Measurements from ENCODE around the gene S100A12.

GRCh38 chr1:153357853-153358690 lies 17.3 kb downstream of the S100A12 start, which contains the start of gene S100A9:
- TF ChIP-seq, protein P1, sequence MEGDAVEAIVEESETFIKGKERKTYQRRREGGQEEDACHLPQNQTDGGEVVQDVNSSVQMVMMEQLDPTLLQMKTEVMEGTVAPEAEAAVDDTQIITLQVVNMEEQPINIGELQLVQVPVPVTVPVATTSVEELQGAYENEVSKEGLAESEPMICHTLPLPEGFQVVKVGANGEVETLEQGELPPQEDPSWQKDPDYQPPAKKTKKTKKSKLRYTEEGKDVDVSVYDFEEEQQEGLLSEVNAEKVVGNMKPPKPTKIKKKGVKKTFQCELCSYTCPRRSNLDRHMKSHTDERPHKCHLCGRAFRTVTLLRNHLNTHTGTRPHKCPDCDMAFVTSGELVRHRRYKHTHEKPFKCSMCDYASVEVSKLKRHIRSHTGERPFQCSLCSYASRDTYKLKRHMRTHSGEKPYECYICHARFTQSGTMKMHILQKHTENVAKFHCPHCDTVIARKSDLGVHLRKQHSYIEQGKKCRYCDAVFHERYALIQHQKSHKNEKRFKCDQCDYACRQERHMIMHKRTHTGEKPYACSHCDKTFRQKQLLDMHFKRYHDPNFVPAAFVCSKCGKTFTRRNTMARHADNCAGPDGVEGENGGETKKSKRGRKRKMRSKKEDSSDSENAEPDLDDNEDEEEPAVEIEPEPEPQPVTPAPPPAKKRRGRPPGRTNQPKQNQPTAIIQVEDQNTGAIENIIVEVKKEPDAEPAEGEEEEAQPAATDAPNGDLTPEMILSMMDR (IDR thresholded peaks at IDR 0.05): no peak
- TF ChIP-seq POLR2A (IDR thresholded peaks at IDR 0.05): no peak
